GM12801 (cell line): Measurements from ENCODE around the gene DBX1.

Experiments
- CTCF ChIP-seq: IDR thresholded peaks from one replicate; pipeline ENCODE4 v1.5.1; 2011; ENCODE audit warnings: control low read depth; ENCODE audit not compliant: insufficient read length; ENCODE audit errors: extremely low read depth

The DBX1 gene

DNA sequence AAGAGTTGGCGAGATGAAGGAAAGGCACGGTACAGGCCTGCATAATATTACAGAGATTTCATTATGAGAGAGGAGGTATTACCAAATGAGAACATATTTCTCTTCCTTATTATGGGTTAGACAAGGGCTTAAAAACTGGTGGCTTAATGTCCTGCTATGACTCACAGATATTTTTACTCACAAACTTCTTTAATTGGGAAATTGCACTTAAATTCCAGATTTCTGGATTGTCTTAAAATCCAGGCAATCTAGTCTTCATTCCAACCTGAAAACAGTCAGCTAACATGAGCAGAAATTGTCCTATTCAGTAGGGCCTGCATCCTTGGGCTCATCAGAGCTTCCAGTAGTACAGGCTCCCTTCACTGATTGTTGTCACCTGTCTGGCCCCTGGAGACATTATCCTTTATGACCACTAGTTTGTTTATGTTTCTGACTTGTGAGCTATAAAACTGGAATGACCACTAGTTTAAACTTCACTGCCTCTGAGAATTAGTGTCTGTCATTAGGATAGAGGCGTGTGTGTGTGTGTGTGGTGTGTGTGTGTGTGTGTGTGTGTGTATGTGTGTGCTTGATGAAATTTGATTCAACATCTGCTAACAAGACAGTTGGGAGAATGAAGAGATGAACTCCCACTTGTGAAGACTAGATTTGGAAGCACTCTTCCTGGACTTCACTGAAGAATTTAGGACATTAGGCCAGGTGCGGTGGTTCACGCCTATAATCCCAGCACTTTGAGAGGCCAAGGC, 25.1 kb downstream of the DBX1 start:
- TF ChIP-seq CTCF = no peak

DNA sequence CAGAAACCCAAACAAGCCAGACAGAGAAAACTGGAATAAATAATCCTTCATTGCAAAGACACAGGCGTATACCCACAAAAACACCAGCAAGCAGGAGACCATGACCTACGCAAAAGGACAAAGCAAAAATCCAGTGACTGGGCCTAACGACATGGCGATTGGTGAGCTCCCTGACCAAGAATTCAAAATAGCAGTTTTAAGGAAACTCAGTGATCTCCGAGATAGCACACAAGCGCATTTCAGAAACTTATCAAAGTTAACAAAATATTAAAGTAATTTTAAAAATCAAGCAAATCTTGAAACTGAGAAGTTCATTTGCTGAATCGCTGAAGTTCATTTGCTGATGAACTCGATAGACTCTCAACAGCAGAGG, 27.6 kb downstream of the DBX1 start:
- no peak for TF ChIP-seq CTCF

DNA sequence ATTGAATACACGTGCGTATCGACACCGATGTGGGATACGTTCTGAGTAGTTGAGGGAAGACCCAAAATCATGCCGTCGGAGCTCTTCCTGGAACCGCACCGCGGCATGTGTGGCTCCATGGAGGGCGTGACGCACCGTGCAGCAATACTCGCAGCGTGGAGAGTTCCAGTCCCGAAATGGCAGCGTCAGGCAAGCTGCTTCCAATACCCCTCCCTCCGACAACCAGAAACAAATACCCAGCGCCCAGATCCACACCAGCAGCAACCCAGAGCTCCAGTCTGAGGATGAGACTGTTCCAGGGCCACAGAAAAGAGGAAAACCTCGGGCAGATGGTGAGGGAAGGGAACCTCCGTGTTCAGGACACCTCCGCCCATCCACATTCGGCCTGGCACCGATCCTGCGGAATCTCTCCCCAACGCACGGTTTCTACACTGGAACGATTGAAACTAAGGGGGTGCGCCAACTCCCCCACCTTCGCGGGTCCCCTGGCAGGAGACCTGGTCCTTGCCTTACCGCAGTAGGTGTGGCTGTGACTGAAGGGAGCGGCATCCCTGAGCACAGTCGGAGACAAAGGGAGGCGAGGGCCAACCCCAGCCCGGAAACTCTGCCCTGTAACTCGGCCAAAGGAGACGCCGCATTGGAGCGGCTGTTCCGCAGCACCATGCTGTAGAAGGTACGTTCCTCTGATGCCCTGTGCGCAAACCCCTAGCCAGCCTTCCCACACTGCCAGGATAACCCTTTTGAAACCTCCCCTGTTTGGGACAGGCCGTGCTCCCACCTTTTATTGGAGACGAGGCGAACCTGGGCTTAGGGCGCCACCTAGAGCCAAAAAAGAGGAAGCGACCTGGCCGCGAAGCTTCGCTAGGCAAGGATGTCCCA, 28.2 kb downstream of the DBX1 start:
- no peak for TF ChIP-seq CTCF

DNA sequence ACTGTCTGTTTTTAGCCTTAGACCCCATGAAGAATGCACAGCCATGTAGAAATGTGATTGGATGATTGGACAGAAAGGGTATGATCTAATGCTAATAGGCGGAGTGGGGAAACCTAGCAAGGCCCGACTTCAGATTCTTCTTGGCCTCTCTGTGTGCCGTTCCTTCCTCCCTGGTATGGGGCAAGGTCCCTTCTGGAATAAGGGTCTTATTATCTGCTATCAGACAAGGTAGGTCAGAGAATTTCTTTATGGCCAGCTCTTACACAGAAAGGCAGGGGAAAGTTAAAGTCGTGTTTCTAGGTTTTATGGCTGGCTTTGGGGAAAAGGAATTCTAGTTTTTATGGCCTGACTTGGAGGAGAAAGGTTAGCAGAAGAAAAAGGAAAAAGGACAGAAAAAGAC, 30.6 kb downstream of the DBX1 start:
- no peak for TF ChIP-seq CTCF

GRCh38 chr11:20127671-20128527, 32.4 kb downstream of the DBX1 start:
- TF ChIP-seq CTCF = no peak

GRCh38 chr11:20126724-20127123, 33.6 kb downstream of the DBX1 start:
- no peak for TF ChIP-seq CTCF

DNA sequence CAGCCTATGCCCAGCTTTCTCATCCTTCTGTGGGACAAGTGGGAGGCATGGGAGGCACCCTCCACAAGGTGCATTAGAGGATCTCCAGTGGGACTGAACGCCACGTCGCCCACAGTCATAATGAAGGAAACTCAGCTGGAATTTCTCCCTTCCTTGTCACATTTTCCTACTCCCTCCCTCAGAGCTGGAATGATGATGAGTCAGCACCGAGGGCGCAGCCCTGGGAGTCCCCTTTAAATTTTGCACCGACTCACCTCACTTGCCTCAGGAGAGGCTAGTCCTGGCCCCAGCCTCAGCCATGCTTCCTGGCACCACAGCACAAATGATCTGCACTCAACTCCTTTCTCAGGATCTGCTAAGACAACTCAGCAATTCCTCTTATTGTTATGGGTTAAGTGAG, 34.3 kb downstream of the DBX1 start:
- no peak for TF ChIP-seq CTCF
